GM19395 (cell line): ENCODE measurements around the gene POLE2.
A peak's percentile ranks its signal among the peaks of the same experiment; 100 is the strongest.
"Not testable (repeated sequence)": the region's sequence is repeated elsewhere in the genome, so short reads cannot be mapped to it uniquely, and the experiment has no call there.

Source experiments
- ATAC-seq: cut with Tn5 transposase; IDR thresholded peaks from one replicate; pipeline ENCODE4 v1.9.1; 2021; ENCODE audit warnings: mild to moderate bottlenecking, moderate library complexity; ENCODE audit not compliant: unreplicated experiment

POLE2 gene

GRCh38 chr14:49687942-49688700, at the start of gene POLE2:
POLE2 (minus strand) TSS chr14:49688214; CDS start chr14:49688203, 11 bp downstream.
- ATAC-seq: peak; percentile 87

GRCh38 chr14:49735669-49736068, 47.7 kb upstream of the POLE2 start:
- not testable (repeated sequence) for ATAC-seq

GRCh38 chr14:49733836-49734235, 45.8 kb upstream of the POLE2 start:
- ATAC-seq: no peak

GRCh38 chr14:49732896-49733295, 44.9 kb upstream of the POLE2 start:
- ATAC-seq: no peak

- no peak for ATAC-seq
Observed at GRCh38 chr14:49727171-49727570, 39.2 kb upstream of the POLE2 start.

- not testable (repeated sequence) for ATAC-seq
Observed at GRCh38 chr14:49721733-49722435, 33.9 kb upstream of the POLE2 start.

GRCh38 chr14:49720744-49721143, 32.7 kb upstream of the POLE2 start:
- no peak for ATAC-seq

GRCh38 chr14:49710993-49711392, 23.0 kb upstream of the POLE2 start:
- not testable (repeated sequence) for ATAC-seq

- not testable (repeated sequence) for ATAC-seq
Observed at GRCh38 chr14:49704471-49704870, 16.5 kb upstream of the POLE2 start.

GRCh38 chr14:49703965-49704364, 16.0 kb upstream of the POLE2 start:
- no peak for ATAC-seq

GRCh38 chr14:49702725-49703124, 14.7 kb upstream of the POLE2 start:
- no peak for ATAC-seq

GRCh38 chr14:49693735-49694124, 5.7 kb upstream of the POLE2 start:
- ATAC-seq: not testable (repeated sequence)

GRCh38 chr14:49692811-49693734, 5.1 kb upstream of the POLE2 start, which contains the start of gene KLHDC1:
KLHDC1 (plus strand) TSS chr14:49693120; CDS start chr14:49693195, 75 bp downstream.
- peak; percentile 70 for ATAC-seq

GRCh38 chr14:49692193-49692757, 4.3 kb upstream of the POLE2 start:
- ATAC-seq: no peak

- ATAC-seq: no peak
Observed at GRCh38 chr14:49691031-49691430, 3.0 kb upstream of the POLE2 start.

GRCh38 chr14:49688701-49689030, 652 bp upstream of the POLE2 start:
- no peak for ATAC-seq

GRCh38 chr14:49686425-49686824, 1.6 kb downstream of the POLE2 start:
- no peak for ATAC-seq

GRCh38 chr14:49679271-49679670, 8.7 kb downstream of the POLE2 start:
- ATAC-seq: no peak

GRCh38 chr14:49677643-49678042, 10.4 kb downstream of the POLE2 start:
- no peak for ATAC-seq

- no peak for ATAC-seq
Observed at GRCh38 chr14:49673586-49673985, 14.4 kb downstream of the POLE2 start.

GRCh38 chr14:49670475-49670874, 17.5 kb downstream of the POLE2 start:
- ATAC-seq: no peak
